Globus pallidus (tissue), 1 donor: ENCODE data around the gene CDK8.

Experiments
- DNase-seq: peaks from one replicate; pipeline ENCODE4 v3.0.0-alpha.2; 2015; ENCODE audit warnings: low spot score

Gene CDK8

DNA sequence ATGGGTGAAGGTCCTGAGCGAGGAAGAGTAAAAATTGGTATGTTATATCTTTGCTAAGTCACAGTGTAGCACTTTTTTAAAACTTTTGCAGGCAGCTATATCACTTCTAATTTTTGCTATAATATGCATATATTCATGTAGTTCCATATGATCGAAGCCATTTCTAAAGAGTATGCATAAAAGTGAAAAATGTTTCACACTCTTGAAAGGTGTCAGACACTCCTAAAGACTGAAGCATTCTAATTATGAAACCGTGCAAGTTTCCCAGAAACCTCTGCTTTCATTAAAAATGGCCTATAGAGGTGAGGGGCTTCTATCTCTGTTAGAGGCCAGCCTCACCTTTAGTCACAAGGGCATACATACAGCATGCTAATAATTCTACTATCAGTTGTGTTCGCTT, 128.9 kb downstream of the CDK8 start:
- DNase-seq: no peak

DNA sequence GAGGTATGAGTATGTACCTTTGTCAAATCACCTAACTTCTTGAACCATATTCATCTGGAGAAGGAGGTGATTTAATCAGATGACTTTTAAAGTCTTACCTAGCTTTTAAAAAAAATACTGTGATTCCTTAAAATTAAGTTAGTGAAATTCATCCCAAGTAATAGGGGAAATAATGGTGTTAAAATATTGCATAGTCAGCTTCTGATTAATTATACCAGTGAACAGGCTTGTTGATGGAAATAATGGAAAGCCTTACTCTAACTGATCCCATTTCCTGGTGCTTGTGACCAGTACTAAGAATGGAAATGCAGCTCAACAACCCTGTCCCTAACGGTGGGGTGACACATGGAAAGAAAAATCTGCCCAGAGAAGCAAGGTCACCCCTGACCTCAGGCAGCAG, 130.7 kb downstream of the CDK8 start:
- DNase-seq: no peak

- no peak for DNase-seq
Observed at GRCh38 chr13:26386026-26386425, 132.1 kb downstream of the CDK8 start.

- DNase-seq: no peak
Observed at GRCh38 chr13:26390203-26390602, 136.3 kb downstream of the CDK8 start.

DNA sequence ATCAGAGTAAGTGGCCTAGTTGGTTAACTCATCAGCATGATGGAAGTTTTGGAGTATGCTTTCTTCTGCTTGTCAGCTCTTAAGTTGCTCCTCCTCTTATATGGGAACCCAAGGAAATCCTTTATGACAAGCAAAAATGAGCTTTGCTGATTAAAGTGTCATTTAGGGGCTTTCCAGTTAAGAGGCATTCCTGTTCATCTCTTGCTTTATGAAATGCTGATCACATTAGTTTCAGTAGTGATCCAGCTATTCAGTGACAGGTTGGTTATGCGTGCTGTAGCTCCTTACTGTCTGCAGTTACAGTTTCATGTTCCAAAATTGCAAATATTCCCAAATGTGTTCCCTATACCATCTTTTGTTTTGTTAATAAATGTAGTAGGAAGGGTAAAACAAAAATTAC, 146.6 kb downstream of the CDK8 start:
- DNase-seq: no peak

- DNase-seq: no peak
Observed at GRCh38 chr13:26401069-26401468, 147.1 kb downstream of the CDK8 start.

GRCh38 chr13:26401578-26402021, 147.7 kb downstream of the CDK8 start:
- DNase-seq: no peak

- DNase-seq: no peak
Observed at GRCh38 chr13:26406791-26407190, 152.9 kb downstream of the CDK8 start.

DNA sequence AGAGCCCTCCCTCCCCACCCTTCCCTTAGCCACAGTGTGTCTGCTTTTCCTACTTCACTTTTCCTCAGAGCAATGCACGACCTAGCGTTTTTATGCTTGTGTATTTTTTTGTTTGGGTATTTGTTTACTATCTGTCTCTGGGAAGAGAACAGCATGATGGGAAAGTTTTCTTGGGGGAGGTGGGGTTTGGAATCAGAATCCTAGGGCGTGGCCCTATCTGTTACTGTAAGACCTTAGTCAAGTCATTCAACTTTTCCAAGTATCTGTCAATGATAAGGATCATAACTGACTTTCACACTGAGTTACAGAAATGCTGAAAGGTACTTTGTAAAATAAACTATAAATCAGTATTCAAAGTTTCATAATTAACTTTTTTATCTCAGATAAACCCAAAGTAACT, 157.3 kb downstream of the CDK8 start:
- no peak for DNase-seq

GRCh38 chr13:26412263-26412662, 158.3 kb downstream of the CDK8 start:
- no peak for DNase-seq

GRCh38 chr13:26412936-26413716, 159.2 kb downstream of the CDK8 start:
- DNase-seq: no peak

GRCh38 chr13:26420282-26420960, 166.5 kb downstream of the CDK8 start:
- DNase-seq: no peak

- no peak for DNase-seq
Observed at GRCh38 chr13:26422036-26422435, 168.1 kb downstream of the CDK8 start.

GRCh38 chr13:26423629-26424028, 169.7 kb downstream of the CDK8 start:
- DNase-seq: peak; percentile 10

DNA sequence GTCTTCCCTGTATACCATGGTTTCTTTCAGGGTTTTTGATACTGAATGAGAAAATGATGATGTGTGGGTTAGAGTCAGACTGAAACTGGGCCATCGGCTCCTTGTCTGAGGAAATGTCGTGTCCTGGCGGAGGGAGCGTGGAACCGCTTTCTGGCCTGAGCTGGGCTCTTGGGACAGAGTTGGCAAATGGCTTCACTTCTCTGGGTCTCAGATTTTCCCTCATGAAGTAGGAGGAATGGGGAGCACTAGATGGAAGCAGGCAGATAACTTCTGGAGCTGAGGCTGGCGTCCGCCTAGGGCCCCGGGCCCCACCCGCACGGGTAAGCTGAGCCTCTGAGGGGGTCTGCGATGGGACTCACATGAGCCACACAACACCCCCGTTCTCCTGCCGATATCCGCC, 170.3 kb downstream of the CDK8 start:
- DNase-seq: no peak

- DNase-seq: peak; percentile 17
Observed at GRCh38 chr13:26425443-26426358, 171.8 kb downstream of the CDK8 start.

GRCh38 chr13:26433776-26434175, 179.8 kb downstream of the CDK8 start:
- no peak for DNase-seq

GRCh38 chr13:26435171-26435570, 181.2 kb downstream of the CDK8 start:
- DNase-seq: no peak

DNA sequence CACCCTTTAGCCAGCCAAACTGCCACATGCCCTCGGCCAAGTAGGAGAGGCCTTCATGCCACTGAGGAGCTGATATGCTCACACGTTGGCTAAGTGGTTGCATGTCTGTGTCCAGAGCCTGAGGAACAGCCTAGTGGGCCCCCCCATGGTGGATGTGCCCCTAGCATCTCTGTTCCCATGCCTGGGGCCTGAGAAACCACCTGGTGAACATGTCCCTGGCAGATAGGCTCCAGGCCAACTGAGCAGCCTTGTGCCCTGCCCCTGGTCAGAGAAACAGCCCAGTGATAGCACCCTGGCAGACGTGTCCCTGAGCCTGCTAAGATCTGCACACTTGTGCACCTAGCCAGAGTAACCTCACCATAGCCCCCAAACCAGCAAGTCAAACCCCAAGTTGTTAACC, 181.7 kb downstream of the CDK8 start:
- no peak for DNase-seq

DNA sequence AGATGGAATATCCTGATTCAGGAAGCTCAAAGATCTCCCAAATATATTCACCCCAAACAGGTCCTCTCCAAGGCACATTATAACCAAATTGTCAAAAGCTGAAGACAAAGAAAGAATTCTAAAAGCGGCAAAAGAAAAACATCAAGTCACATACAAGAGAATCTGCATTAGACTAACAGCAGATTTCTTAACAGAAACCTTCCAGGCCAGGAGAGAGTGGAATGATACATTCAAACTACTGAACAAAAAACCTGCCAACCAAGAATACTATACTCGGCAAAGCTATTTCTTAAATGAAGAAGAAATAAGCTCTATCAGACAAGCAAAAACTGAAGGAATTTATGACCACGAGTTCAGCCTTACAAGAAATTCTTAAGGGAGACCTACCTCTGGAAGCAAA, 183.0 kb downstream of the CDK8 start:
- DNase-seq: no peak

- DNase-seq: no peak
Observed at GRCh38 chr13:26440111-26440510, 186.2 kb downstream of the CDK8 start.

DNA sequence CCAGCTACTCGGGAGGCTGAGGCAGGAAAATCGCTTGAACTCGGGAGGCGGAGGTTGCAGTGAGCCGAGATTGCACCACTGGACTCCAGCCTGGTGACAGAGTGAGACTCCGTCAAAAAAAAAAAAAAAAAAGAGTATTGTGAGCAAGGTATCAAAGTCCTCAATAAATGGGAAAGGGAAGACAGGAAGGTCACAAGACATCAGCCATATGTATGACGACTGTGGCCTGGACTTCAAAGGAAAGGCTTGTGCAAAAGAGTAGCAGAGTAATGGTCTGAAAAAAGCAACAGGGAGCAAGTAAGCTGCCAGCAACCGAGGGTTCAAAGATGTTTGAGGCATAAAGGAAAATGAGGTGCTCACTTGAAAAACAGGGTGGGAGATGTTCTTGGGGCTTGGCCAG, 187.5 kb downstream of the CDK8 start:
- DNase-seq: no peak

- no peak for DNase-seq
Observed at GRCh38 chr13:26442541-26442940, 188.6 kb downstream of the CDK8 start.
